Pulmonary artery endothelial cell (primary cell): ENCODE results near the gene METTL15. TPM values are rescaled to one million over a fixed set of nuclear protein-coding genes. Genes with fewer than 3 reads are reported as not detected.
"Not testable (repeated sequence)": the region's sequence is repeated elsewhere in the genome, so short reads cannot be mapped to it uniquely, and the experiment has no call there.

Experiments used
- DNase-seq: peaks from one replicate; pipeline ENCODE4 v3.0.0-alpha.2; 2011; ENCODE audit warnings: low read depth, low spot score
- total RNA-seq: library from RNA; depleted of rRNA; stranded (reverse); fragments of >200 nt; gene quantifications from 2 replicates; pipeline ENCODE4 v1.2.3, GENCODE V29; 2014

Gene METTL15
- total RNA-seq, 1 donor from 2014 or later: 11.2 TPM

DNA sequence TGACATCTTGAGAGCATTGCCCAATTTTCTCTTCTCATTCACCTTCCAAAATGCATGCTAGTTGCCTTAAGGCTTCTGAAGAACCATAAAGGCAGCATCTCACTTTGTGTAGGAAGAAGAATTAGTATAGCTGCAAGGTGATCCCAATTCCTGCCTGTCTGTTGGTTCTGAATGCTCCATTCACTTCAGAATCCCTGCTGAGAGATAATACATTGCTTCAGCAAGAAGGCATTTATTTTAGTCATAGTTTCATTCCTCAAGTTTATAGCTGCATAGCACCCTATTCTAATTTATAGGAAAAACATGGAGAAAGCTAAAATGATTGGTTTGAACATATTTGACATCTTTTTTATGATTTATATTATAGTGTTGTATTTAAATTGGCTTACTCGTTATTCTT lies 181.3 kb downstream of the METTL15 start:
- DNase-seq: no peak

DNA sequence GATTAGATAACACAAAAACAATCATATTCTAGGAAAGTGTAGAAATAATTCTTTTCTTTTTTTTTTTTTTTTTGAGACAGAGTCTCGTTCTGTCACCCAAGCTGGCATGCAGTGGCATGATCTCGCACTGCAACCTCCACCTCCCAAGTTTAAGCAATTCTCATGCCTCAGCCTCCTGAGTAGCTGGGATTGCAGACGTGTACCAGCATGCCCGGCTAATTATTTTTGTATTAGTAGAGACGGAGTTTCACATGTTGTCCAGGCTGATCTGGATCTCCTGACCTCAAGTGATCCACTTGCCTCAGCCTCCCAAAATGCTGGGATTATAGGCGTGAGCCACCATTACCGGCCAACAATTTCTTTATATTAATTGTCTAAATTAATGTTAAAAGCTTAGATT lies 182.8 kb downstream of the METTL15 start:
- DNase-seq: not testable (repeated sequence)

DNA sequence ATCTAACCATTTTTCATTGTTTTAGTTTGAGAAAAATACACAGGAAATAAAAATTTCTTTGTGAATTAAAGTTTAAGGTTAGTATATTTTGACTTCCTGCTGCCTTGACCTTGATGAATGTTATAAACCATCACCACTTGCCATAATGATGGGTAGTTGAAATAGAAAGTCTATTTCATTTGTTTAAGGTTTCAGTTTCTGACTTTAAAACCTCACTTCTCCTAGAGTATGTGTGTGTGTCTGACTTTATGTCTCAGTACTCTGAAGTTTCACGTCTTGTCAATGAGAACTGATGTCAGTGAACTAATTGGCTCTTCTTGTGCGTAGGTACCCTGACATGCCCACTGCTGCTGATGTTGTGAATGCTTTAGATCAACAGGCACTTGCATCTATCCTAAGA lies 188.2 kb downstream of the METTL15 start:
- DNase-seq: no peak

DNA sequence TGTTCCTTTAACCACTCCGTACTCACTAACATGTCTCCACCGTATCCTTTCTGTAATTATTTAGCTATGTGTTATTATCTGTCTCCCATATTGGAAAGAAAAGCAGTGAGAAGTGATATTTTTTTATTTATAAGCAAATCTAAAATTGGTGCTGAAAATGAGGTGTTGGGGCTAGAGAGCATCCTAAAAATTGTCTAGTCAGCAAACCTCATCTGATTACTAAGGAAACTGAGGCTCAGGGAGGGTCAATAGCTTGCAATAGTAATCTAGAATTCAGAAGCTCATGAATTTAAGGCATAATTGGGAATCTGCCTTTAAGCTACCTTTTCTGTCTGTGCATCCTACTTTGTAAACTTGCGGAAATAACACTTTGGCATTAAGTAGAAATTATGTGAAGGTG lies 190.0 kb downstream of the METTL15 start:
- DNase-seq: no peak

DNA sequence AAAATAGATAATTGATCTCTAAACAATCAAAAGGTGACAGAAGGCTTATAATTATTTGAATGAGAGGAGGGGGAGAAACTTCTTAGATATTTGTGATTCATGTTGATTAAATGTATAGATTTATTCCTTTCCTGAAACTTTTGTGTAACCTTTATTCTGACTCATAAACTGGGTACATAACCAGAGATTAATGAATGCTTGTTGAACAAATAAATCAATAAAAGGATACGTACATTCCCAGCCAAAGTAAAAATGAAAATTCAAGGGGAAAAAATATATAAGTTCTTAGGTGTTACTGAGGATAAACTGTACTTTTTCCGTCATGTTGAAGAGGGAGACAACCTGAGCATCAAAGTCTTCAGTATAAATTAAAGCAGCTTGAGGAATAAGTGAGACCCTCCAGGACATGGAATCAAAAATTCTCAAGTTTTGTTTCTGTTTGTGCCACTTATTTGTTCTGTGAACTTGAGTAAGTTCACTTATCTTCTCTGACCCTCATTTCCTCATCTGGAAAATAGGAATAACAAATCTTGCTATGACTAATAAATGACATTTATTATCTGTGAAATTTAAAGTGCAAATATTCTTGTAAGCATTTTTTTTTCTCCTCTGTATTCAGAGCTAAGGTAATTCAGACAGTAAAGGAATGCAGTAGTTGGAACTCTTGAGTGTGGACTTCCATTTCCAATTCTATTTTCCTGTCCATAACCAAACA lies 195.4 kb downstream of the METTL15 start:
- DNase-seq: peak; percentile 4

DNA sequence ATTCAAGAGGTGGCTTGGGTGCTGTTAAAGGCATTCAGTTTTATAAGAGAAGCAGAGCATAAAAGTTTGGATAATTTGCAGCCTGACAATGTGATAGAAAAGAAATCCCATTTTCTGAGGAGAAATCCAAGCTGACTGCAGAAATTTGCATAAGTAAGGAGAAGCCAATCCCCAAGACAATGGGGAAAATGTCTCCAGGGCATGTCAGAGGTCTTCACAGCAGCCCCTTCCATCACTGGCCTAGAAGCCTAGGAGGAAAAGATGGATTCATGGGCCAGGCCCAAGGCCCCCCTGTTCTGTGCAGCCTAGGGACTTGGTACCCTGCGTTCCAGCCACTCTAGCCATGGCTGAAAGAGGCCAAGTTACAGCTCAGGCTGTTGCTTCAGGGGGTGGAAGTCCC lies 207.3 kb downstream of the METTL15 start:
- no peak for DNase-seq

DNA sequence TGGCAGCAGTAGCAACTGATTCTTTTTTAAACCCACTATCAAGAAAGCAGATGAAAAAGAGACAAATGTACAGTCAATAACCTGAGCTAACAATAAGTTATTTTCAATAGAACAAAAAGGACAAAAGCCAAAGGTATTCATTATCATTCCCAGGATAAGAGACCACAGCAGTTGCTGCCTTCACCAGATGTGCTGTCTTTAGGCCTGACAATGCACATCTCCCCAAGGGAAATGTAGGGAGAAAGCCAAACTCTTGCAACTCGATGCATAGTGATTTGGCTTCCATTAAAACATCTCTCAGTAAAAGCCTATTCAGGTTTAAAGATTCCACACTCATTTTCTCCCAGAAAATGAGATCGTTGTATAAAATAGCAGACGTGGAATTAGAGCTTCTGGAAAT lies 210.7 kb downstream of the METTL15 start:
- DNase-seq: no peak

DNA sequence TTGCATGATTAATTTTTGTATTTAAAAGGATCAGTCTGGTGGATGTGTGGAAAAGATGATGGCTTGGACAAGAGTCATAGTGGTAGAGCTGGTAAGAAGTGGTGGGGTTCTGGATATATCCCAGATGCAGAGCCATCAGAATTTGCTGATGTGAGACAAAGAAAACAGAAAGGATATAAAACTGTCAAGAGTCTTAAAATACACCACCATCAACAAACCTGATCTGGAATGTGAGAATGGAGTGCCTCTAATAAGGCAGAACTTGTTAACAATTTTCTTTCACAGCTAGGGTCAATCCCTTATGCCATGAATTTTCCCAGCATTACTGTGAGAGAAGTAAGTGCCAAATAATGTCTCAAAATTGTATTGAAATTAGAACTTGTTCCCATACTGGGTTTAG lies 215.4 kb downstream of the METTL15 start:
- no peak for DNase-seq

DNA sequence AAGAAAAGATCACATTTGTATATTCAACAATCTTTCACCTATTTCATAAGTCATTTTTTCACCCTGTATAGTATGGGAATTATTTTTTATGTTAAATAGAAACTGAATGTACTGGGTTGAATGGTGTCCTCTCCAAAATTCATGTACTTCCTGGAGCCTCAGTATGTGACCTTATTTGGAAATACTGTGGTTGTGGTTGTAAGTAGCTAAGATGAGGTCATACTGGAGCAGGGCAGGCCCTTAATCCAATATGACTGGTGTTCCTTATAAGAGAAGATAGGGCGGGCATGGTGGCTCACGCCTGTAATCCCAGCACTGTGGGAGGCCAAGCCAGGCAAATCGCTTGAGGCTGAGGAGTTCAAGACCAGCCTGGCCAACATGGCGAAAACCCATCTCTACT lies 224.2 kb downstream of the METTL15 start:
- DNase-seq: not testable (repeated sequence)

DNA sequence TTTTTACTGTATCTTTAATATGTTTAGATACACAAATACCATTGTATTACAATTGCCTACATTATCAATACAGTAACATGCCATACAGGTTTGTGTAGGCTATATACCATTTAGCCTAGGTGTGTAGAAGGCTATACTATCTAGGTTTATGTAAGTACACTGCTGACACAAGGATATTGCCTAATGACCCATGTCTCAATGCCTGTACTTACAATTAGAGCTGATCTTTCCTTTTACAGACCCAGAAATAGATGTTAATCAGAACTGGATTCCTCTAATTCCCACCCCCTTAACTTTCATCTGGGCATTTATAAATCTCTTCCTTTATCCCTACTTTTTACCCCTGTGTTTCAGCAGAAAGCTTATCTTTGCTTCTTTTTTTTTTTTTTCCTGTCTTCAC lies 229.5 kb downstream of the METTL15 start:
- DNase-seq: no peak

DNA sequence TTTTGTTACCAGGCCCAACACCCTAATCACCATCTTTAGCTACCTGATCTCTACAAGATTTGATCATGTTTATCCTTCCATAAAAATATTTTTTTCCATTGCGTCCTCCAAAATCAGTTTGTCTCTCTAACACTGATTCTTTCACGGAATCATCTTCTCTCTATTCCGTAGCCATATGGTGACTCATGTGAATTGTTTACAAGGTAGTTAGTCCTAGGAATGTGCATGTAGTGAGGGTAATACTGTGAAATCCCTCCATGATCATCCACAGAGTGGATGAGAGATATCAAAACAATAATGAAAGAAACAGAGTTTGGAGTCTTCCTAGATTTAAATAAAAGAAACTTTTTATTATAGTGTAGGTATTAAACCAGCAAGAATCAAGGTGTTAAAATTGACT lies 230.2 kb downstream of the METTL15 start:
- DNase-seq: no peak

DNA sequence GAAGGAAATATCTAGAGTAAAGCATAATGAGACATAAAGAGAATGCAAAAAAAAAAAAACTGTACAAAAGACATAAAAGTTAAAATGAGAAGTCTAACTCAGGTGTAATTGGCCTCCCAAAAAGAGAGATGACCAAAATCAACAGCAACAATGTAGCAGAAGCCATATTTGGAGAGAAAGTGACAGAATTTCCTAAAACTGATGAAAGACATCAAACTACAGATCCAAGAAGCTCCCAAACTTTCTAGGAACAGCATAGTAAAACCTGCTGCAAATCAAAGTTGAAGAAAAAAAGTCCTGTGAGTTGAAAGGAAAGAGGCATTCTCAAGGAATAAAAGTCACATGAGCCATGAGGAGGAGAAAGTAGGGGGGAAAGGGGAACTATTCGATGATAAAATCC lies 231.3 kb downstream of the METTL15 start:
- no peak for DNase-seq

DNA sequence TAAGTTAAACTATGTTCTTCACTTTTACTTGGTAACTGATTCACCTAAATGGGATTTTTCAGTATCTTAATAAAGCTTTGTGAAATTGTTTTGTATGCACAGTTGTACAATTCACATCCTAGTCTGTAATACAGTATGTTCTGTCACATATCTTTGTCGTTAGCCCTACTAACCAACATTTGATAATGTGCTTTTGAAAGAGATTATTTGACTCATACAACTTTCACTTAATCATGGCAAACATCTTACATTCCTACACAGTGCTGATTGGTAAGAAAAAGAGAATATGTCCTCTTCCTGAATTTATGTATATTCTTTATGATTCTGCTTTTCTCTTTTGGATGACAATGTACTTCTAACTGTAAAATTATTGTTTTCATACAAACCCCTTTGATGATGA lies 234.5 kb downstream of the METTL15 start:
- no peak for DNase-seq

DNA sequence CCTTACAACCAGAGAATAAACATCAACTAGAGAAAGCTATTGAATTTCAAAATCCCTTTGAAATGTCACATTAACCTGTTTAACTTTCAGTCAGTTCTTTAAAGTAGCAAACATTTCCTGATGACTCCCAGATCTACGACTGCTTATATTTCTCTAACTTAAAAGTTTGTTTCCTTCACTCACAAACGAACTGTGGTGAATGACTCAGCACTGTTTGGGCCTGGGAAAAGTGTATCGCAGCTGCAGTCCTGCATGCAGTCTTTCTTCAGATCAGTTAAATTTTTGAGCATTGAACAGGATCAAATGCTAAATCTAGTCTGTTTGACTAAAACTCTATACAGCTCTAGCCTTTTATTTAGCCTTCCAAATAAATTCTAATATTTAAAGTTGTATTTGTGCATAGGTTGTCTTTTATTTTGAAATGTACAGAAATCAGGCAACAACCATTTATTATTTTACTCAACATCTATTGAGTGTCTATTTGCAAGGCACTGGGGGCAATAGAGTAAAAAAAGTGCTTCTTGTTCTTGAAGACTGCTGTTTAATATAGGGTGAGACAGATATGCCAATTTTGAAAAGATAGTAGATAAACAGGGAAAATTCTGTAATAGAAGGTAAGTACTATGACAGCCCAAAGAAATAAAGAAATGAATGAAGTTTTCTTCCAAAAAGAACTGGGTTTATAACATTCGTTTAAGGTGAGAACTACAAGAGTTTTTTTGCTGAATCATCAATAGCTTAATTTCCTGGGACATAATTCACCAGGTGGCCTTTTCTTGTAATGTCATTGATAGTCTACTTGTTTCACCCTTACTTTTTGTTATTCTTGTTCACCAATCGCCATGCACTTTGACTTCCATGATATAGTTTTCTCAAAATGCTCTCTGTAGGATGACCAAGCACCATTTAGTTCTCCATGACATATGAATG lies 235.4 kb downstream of the METTL15 start:
- peak; percentile 35 for DNase-seq

DNA sequence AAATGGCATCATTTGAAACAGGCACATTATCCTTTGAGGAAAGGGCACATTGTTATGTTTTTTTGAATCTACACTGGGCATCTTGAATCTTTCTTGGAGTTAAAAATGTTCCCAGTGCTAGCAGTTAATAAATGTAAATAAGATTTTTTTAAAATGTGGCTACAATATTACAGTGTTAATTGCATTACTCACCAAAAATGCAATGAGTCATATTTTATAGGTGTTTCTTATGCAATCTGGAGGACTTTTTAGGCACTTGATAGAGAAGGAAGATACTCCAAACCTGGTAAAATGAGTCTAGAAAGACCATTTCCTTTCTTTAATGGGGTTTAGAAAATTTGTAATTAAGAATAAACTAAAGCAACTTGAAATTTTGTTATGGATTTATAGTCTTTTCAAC lies 238.0 kb downstream of the METTL15 start:
- DNase-seq: no peak

DNA sequence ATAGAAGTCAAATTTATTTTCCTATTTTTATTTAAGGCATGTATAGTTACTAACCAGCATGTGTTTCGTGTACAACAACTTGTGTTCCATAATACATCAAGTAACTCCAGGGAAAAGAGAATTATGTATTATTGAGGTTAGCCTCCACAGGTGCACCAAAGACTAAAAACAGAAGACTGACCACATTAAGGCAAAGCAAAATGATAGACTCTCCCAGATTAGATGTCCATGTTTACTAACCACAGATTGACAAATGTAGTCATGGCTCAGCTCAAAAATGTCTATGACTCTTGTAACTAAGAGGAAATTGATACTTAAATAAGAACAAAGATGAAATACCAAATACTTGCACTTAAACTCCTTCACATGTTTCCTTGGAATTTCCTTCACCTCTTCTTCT lies 238.5 kb downstream of the METTL15 start:
- DNase-seq: no peak

DNA sequence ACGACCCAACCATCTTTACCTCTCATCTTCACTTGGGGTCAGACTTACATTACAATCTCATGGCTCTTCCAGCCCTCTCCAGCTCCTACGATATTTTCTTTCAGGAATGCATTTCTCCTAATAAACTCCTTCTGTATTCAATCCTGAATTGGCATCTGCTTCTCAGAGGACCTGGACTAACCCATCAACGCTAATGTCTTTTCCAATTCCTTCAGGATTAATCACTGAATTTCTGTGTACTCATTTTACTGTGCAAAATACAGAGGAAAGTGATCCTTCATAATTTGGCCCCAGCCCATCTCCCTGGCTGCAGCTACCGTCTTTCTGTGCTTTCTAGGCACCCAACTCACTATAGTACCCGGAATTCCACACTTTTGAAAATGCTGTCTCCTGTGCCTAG lies 239.2 kb downstream of the METTL15 start:
- DNase-seq: no peak

DNA sequence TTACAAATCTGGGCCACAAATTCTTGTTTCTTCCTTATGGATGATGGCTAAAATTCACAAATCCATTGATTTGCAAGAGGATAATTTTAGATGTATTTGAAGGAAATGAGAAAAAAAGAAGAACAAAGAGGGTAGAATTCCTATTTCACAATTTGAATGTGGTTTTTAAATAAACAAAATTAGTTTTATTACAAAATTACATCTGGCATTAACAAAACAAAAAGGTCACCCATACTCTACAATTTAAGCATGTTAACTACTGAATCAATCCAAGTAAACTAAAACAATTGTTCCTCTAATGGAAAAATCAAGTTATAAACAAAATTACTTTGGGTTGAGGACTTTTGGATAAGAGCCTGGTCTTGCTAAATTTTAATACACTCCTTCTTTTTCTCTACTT lies 242.0 kb downstream of the METTL15 start:
- DNase-seq: no peak

DNA sequence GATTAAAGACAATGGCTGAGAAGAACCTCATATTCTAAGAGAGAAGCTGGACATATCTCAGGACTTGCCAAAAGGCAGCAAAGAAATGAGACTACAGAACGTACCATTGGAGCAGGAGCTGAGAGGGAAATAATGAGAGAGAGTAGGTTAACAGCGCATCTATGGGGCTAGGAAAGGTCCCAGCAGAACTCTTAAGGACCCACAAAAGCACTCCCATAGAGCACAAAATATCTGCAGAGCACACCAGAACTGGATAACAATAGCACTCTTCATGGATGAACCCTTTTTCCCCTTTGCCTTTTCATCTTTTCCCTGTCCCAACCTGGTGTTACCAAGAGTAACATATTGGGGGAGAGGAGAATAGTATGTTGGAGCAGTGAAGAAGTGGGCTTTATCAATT lies 245.8 kb downstream of the METTL15 start:
- no peak for DNase-seq

DNA sequence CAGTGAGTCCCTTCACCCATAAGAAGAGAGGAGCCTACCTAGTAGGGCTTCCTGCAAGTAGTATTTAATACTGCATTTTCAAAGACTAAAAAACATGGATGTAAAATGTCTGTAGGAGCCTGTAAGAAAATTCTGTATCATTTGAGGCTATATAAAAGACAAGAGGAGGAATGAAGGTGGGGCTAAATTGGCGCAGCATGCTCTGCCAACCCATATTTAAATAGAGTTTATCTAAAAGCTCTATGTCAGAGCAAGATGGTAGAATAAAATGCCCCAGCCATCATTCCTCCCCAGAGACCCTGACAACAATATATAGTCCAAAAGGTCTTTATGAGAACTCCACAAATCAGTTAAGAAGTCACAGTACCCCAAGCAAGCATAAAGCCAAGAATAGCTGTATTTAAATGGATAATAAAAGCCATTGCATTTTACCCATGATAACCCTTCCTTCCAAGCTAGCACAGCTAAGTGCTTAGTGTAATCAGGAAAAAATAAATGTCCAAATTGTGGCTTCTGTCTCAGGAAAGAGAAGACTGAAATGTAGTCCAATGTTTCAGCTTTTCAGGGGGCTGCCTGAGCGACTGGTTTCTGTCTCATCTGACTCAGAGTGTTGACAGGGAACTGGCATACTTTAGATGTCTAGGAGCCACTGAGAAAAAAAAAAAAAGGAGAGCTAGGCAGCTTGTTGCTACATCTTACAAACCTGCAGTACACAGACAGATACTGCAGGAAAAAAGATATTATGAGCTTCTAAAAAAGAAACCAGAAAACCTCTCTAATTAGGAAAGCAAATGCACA lies 258.6 kb downstream of the METTL15 start:
- no peak for DNase-seq

DNA sequence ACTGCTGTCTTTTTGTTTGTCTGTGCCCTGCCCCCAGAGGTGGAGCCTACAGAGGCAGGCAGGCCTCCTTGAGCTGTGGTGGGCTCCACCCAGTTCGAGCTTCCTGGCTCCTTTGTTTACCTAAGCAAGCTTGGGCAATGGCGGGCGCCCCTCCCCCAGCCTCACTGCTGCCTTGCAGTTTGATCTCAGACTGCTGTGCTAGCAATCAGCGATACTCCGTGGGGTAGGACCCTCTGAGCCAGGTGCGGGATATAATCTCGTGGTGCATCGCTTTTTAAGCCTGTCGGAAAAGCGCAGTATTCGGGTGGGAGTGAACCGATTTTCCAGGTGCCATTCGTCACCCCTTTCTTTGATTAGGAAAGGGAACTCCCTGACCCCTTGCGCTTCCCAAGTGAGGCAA lies 269.9 kb downstream of the METTL15 start:
- DNase-seq: not testable (repeated sequence)
